WTC11 (cell line): ENCODE measurements around the gene ZNF579. TPM values are rescaled to one million over a fixed set of nuclear protein-coding genes. Genes with fewer than 3 reads are reported as not detected.
"Not testable (repeated sequence)": the region's sequence is repeated elsewhere in the genome, so short reads cannot be mapped to it uniquely, and the experiment has no call there.

Source experiments
- ATAC-seq: fragments of 200-7000 bp; cut with Tn5 transposase; 2 replicates; pipeline ENCODE4 v1.10.0; 2021; ENCODE audit warnings: mild to moderate bottlenecking, moderate library complexity
- CTCF ChIA-PET: fragments of 300-600 bp; sonication (Branson Sonifier 250); formaldehyde crosslinking; loops from one replicate; lab custom pipeline; 2021; ENCODE audit warnings: antibody characterized with exemption; lab: Charles Lee
- POLR2A ChIA-PET: fragments of 350-600 bp; sonication (Branson Sonifier 250); formaldehyde crosslinking; loops from one replicate; lab custom pipeline; 2021; ENCODE audit warnings: antibody characterized with exemption; lab: Charles Lee
- DNase-seq: peaks from one replicate; pipeline ENCODE4 v3.0.0; 2021; ENCODE audit warnings: low spot score
- H3K27ac Mint-ChIP-seq: 2 replicates; pipeline ENCODE4 v1.8.0; 2021; ENCODE audit warnings: mixed read lengths
- H3K27me3 Mint-ChIP-seq: 2 replicates; pipeline ENCODE4 v1.8.0; 2021; ENCODE audit warnings: low read depth, mild to moderate bottlenecking, moderate library complexity, mixed read lengths
- H3K36me3 Mint-ChIP-seq: 2 replicates; pipeline ENCODE4 v1.8.0; 2021; ENCODE audit warnings: mixed read lengths
- H3K4me1 Mint-ChIP-seq: 2 replicates; pipeline ENCODE4 v1.8.0; 2022; ENCODE audit warnings: mixed read lengths
- H3K4me3 Mint-ChIP-seq: 2 replicates; pipeline ENCODE4 v1.8.0; 2021; ENCODE audit warnings: mild to moderate bottlenecking, moderate library complexity, mixed read lengths
- H3K9me3 Mint-ChIP-seq: 2 replicates; pipeline ENCODE4 v1.8.0; 2021; ENCODE audit warnings: mixed read lengths
- CREM ChIP-seq: sonication (generic); formaldehyde crosslinking; IDR thresholded peaks from 2 replicates; pipeline ENCODE4 v1.8.1; 2022; ENCODE audit warnings: mild to moderate bottlenecking, missing genetic modification reagents, moderate library complexity
- E2F1 ChIP-seq: sonication (generic); formaldehyde crosslinking; IDR thresholded peaks from 2 replicates; pipeline ENCODE4 v1.8.0; 2022; ENCODE audit warnings: mild to moderate bottlenecking, missing genetic modification reagents
- FOXK1 ChIP-seq: sonication (generic); formaldehyde crosslinking; IDR thresholded peaks from 2 replicates; pipeline ENCODE4 v1.8.0; 2022; ENCODE audit warnings: mild to moderate bottlenecking, moderate library complexity, missing genetic modification reagents
- HMGA2 ChIP-seq: fragments of 250-450 bp; sonication (Bioruptor Pico); IDR thresholded peaks from 2 replicates; pipeline ENCODE4 v1.4.0; 2021; ENCODE audit warnings: mild to moderate bottlenecking, moderate library complexity
- JAZF1 ChIP-seq: fragments of 250-450 bp; sonication (Bioruptor Pico); IDR thresholded peaks from 2 replicates; pipeline ENCODE4 v1.9.0; 2021; ENCODE audit warnings: moderate library complexity, mild to moderate bottlenecking, inconsistent platforms
- NFATC4 ChIP-seq: fragments of 250-450 bp; sonication (Bioruptor Pico); IDR thresholded peaks from 2 replicates; pipeline ENCODE4 v1.9.0; 2021; ENCODE audit warnings: mild to moderate bottlenecking
- NR1H2 ChIP-seq: sonication (generic); formaldehyde crosslinking; IDR thresholded peaks from 2 replicates; pipeline ENCODE4 v1.9.0; 2021; ENCODE audit warnings: mild to moderate bottlenecking, moderate library complexity, missing genetic modification reagents
- NR2C2 ChIP-seq: sonication (generic); formaldehyde crosslinking; IDR thresholded peaks from 2 replicates; pipeline ENCODE4 v1.8.0; 2022; ENCODE audit warnings: mild to moderate bottlenecking, missing genetic modification reagents
- OVOL2 ChIP-seq: fragments of 250-450 bp; sonication (Bioruptor Pico); IDR thresholded peaks from 2 replicates; pipeline ENCODE4 v1.9.0; 2021; ENCODE audit warnings: mild to moderate bottlenecking, borderline replicate concordance
- RORB ChIP-seq: fragments of 250-450 bp; sonication (Bioruptor Pico); IDR thresholded peaks from 2 replicates; pipeline ENCODE4 v1.9.0; 2021; ENCODE audit warnings: mild to moderate bottlenecking
- SMAD4 ChIP-seq: sonication (generic); formaldehyde crosslinking; IDR thresholded peaks from 2 replicates; pipeline ENCODE4 v1.8.0; 2022; ENCODE audit warnings: mild to moderate bottlenecking, missing genetic modification reagents
- TEAD1 ChIP-seq: sonication (generic); formaldehyde crosslinking; IDR thresholded peaks from 2 replicates; pipeline ENCODE4 v1.8.0; 2022; ENCODE audit warnings: mild to moderate bottlenecking, missing genetic modification reagents
- TEAD4 ChIP-seq: sonication (generic); formaldehyde crosslinking; IDR thresholded peaks from 2 replicates; pipeline ENCODE4 v1.8.0; 2022; ENCODE audit warnings: mild to moderate bottlenecking, missing genetic modification reagents
- TP53 ChIP-seq: sonication (generic); formaldehyde crosslinking; IDR thresholded peaks from 2 replicates; pipeline ENCODE4 v1.8.1; 2023; ENCODE audit warnings: mild to moderate bottlenecking, missing genetic modification reagents
- ZBTB21 ChIP-seq: sonication (generic); formaldehyde crosslinking; IDR thresholded peaks from 2 replicates; pipeline ENCODE4 v1.8.1; 2023; ENCODE audit warnings: mild to moderate bottlenecking, missing genetic modification reagents, borderline replicate concordance
- ZNF138 ChIP-seq: sonication (generic); formaldehyde crosslinking; conservative IDR thresholded peaks from 2 replicates; pipeline ENCODE4 v1.8.1; 2022; ENCODE audit warnings: mild to moderate bottlenecking, moderate library complexity, missing genetic modification reagents
- ZNF263 ChIP-seq: sonication (generic); formaldehyde crosslinking; IDR thresholded peaks from 2 replicates; pipeline ENCODE4 v1.8.1; 2022; ENCODE audit warnings: low read depth, mild to moderate bottlenecking, moderate library complexity, missing genetic modification reagents
- ZNF317 ChIP-seq: sonication (generic); formaldehyde crosslinking; IDR thresholded peaks from 2 replicates; pipeline ENCODE4 v1.8.1; 2023; ENCODE audit warnings: low read depth, mild to moderate bottlenecking, moderate library complexity, missing genetic modification reagents, borderline replicate concordance
- ZNF396 ChIP-seq: fragments of 250-450 bp; sonication (Bioruptor Pico); IDR thresholded peaks from 2 replicates; pipeline ENCODE4 v1.8.0; 2021; ENCODE audit warnings: mild to moderate bottlenecking, moderate library complexity, borderline replicate concordance
- total RNA-seq: library from RNA; stranded (reverse); gene quantifications from 3 replicates; pipeline ENCODE4 v1.2.3, GENCODE V29; 2021
- TF ChIP-seq, protein P1 (sequence below): sonication (generic); formaldehyde crosslinking; conservative IDR thresholded peaks from 2 replicates; pipeline ENCODE4 v1.8.1; 2022; ENCODE audit warnings: mild to moderate bottlenecking, missing genetic modification reagents
- TF ChIP-seq, protein P2 (sequence below): sonication (generic); formaldehyde crosslinking; IDR thresholded peaks from 2 replicates; pipeline ENCODE4 v1.8.0; 2022; ENCODE audit warnings: mild to moderate bottlenecking, missing genetic modification reagents
- TF ChIP-seq, protein P3 (sequence below): sonication (generic); formaldehyde crosslinking; IDR thresholded peaks from 2 replicates; pipeline ENCODE4 v1.8.0; 2022; ENCODE audit warnings: missing genetic modification reagents
- TF ChIP-seq, protein P4 (sequence below): fragments of 250-450 bp; sonication (Bioruptor Pico); IDR thresholded peaks from 2 replicates; pipeline ENCODE4 v1.8.0; 2021; ENCODE audit warnings: mild to moderate bottlenecking

ZNF579 gene
- total RNA-seq, 1 experiment from 2014 or later = 30.0 TPM

DNA sequence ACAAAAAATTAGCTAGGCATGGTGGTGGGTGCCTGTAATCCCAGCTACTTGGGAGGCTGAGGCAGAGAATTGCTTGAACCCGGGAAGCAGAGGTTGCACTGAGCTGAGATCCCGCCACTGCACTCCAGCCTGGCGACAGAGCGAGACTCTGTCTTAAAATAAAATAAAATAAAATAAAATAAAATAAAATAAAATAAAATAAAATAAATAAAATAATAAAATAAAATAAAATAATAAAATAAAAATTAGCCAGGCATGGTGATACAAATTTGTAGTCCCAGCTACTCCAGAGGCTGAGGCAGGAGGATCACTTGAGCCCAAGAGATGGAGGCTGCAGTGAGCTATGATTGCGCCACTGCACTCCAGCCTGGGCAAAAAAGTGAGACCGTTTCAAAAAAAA lies 6.7 kb downstream of the ZNF579 start:
- ChIA-PET CTCF (interaction anchor here (0.6 to 1.2 kb wide), 5 partner anchors 16 to 136 kb away, joined by 3 read pairs; partner anchors contain the start of genes FIZ1 and ZNF784), POLR2A (interaction anchor here (0.7 to 0.8 kb wide), 2 partner anchors 19 to 42 kb away, joined by 4 to 8 read pairs; no protein-coding TSS in a partner anchor)
- peak; percentile 98 for TF ChIP-seq HMGA2

DNA sequence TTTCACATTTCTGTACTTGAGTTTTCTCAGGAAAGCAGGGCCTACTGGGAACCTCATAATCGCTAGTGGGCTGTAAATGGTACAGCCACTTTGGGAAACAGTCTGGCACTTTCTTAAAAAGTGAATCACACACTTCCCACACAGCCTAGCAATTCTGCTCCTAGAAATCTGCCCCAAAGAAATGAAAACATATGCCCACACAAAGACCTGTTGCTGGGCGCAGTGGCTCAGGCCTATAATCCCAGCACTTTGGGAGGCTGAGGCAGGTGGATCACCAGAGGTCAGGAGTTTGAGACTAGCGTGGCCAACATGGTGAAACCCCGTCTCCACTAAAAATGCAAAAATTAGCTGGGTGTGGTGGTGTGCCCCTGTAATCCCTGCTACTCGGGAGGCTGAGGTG lies 11.2 kb downstream of the ZNF579 start:
- POLR2A ChIA-PET, H3K27ac Mint-ChIP-seq, H3K36me3 Mint-ChIP-seq, CTCF ChIA-PET, H3K27me3 Mint-ChIP-seq, ATAC-seq, H3K4me3 Mint-ChIP-seq, DNase-seq, H3K9me3 Mint-ChIP-seq, H3K4me1 Mint-ChIP-seq: not testable (repeated sequence)

More for the DNA sequence above, 6.7 kb downstream of the ZNF579 start:
- not testable (repeated sequence) for ATAC-seq, H3K27me3 Mint-ChIP-seq, H3K4me3 Mint-ChIP-seq, H3K27ac Mint-ChIP-seq, DNase-seq, H3K4me1 Mint-ChIP-seq, H3K9me3 Mint-ChIP-seq
- peaks cover 13% of the 10 kb centered on the region for H3K36me3 Mint-ChIP-seq

DNA sequence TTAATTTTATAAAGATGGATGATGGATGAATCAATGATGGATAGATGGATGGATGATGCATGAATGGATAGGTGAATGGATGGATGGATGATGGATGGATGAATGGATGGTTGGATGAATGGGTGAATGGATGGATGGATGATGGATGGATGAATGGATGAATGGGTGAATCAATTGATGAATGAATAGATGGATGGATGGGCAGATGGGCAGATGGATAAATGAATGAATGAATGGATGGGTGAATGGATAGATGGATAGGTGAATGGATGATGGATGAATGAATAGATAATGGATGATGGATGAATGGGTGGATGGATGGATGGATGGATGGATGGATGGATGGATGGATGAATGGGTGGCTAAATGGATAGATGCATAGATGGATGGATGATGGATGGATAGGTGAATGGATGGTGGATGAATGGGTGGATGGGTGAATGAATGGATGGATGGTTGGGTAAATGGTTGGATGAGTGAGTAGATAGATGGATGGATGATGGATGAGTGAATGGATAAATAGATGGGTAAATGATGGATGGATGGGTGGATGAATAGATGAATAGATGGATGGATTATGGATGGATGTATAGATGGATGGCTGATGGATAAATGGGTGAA lies 12.8 kb downstream of the ZNF579 start:
- DNase-seq = no peak
- Mint-ChIP-seq H3K27ac (no peak overlapping the region), H3K9me3 (0 out of 2 replicates have a peak, but pooled peaks cover 3% of the 10 kb centered on the region), H3K36me3 (no peaks in the 10 kb centered on the region), H3K4me1 (no peaks in the 10 kb centered on the region), H3K27me3 (peaks cover 11% of the 10 kb centered on the region), H3K4me3 (no peak overlapping the region)
- ATAC-seq = no peak
- ChIA-PET POLR2A (no interaction called here), CTCF (no interaction called here)
- TF ChIP-seq NR1H2 (CRISPR knock-in tag) = no peak
- TF ChIP-seq, protein P1, sequence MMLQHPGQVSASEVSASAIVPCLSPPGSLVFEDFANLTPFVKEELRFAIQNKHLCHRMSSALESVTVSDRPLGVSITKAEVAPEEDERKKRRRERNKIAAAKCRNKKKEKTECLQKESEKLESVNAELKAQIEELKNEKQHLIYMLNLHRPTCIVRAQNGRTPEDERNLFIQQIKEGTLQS = no peak
- TF ChIP-seq, protein P2, sequence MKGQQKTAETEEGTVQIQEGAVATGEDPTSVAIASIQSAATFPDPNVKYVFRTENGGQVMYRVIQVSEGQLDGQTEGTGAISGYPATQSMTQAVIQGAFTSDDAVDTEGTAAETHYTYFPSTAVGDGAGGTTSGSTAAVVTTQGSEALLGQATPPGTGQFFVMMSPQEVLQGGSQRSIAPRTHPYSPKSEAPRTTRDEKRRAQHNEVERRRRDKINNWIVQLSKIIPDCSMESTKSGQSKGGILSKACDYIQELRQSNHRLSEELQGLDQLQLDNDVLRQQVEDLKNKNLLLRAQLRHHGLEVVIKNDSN (CRISPR knock-in tag) = no peak
- TF ChIP-seq RORB = no peak
- TF ChIP-seq ZNF263 (CRISPR knock-in tag) = no peak
- no peak for TF ChIP-seq JAZF1
- no peak for TF ChIP-seq TEAD4 (CRISPR knock-in tag)
- TF ChIP-seq TP53 = no peak
- no peak for TF ChIP-seq SMAD4 (CRISPR knock-in tag)

GRCh38 chr19:55566823-55567222 lies 13.8 kb downstream of the ZNF579 start:
- ChIA-PET CTCF (interaction anchor here (0.9 kb wide), 1 partner anchor 99 kb away, joined by 3 read pairs; no protein-coding TSS in a partner anchor), POLR2A (no interaction called here)
- Mint-ChIP-seq H3K27me3 (peaks cover 11% of the 10 kb centered on the region), H3K4me3 (no peak overlapping the region), H3K9me3 (0 out of 2 replicates have a peak, but pooled peaks cover 3% of the 10 kb centered on the region), H3K36me3 (no peaks in the 10 kb centered on the region), H3K4me1 (no peaks in the 10 kb centered on the region), H3K27ac (no peak overlapping the region)
- DNase-seq (no peak), ATAC-seq (no peak)
- TF ChIP-seq ZBTB21 (no peak), TEAD1 (CRISPR knock-in tag) (no peak), ZNF317 (CRISPR knock-in tag) (no peak), OVOL2 (CRISPR knock-in tag) (no peak), FOXK1 (CRISPR knock-in tag) (no peak), E2F1 (no peak), ZNF396 (no peak), CREM (CRISPR knock-in tag) (no peak), NR2C2 (CRISPR knock-in tag) (no peak), ZNF138 (no peak), NFATC4 (CRISPR knock-in tag) (no peak)
- TF ChIP-seq, protein P3, sequence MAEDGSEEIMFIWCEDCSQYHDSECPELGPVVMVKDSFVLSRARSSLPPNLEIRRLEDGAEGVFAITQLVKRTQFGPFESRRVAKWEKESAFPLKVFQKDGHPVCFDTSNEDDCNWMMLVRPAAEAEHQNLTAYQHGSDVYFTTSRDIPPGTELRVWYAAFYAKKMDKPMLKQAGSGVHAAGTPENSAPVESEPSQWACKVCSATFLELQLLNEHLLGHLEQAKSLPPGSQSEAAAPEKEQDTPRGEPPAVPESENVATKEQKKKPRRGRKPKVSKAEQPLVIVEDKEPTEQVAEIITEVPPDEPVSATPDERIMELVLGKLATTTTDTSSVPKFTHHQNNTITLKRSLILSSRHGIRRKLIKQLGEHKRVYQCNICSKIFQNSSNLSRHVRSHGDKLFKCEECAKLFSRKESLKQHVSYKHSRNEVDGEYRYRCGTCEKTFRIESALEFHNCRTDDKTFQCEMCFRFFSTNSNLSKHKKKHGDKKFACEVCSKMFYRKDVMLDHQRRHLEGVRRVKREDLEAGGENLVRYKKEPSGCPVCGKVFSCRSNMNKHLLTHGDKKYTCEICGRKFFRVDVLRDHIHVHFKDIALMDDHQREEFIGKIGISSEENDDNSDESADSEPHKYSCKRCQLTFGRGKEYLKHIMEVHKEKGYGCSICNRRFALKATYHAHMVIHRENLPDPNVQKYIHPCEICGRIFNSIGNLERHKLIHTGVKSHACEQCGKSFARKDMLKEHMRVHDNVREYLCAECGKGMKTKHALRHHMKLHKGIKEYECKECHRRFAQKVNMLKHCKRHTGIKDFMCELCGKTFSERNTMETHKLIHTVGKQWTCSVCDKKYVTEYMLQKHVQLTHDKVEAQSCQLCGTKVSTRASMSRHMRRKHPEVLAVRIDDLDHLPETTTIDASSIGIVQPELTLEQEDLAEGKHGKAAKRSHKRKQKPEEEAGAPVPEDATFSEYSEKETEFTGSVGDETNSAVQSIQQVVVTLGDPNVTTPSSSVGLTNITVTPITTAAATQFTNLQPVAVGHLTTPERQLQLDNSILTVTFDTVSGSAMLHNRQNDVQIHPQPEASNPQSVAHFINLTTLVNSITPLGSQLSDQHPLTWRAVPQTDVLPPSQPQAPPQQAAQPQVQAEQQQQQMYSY (CRISPR knock-in tag) = no peak
- TF ChIP-seq, protein P4, sequence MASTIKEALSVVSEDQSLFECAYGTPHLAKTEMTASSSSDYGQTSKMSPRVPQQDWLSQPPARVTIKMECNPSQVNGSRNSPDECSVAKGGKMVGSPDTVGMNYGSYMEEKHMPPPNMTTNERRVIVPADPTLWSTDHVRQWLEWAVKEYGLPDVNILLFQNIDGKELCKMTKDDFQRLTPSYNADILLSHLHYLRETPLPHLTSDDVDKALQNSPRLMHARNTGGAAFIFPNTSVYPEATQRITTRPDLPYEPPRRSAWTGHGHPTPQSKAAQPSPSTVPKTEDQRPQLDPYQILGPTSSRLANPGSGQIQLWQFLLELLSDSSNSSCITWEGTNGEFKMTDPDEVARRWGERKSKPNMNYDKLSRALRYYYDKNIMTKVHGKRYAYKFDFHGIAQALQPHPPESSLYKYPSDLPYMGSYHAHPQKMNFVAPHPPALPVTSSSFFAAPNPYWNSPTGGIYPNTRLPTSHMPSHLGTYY = no peak
